Neutrophil (primary cell): ENCODE results near the gene SALL3.
"Not testable (repeated sequence)": the region's sequence is repeated elsewhere in the genome, so short reads cannot be mapped to it uniquely, and the experiment has no call there.

Source experiments
- H3K27ac ChIP-seq: fragments of 200-600 bp; sonication (generic); 2 replicates; pipeline ENCODE4 v1.5.1; 2016; ENCODE audit warnings: mild to moderate bottlenecking, moderate library complexity
- H3K27me3 ChIP-seq: fragments of 200-600 bp; sonication (generic); 2 replicates; pipeline ENCODE4 v1.6.0; 2016; ENCODE audit warnings: mild to moderate bottlenecking
- H3K36me3 ChIP-seq: fragments of 200-600 bp; sonication (generic); 2 replicates; pipeline ENCODE4 v1.5.1; 2017
- H3K4me1 ChIP-seq, 2 experiments: fragments of 200-600 bp in 1 of 2; sonication (generic) in 1 of 2; 1 replicate in 1 of 2; 2 replicates in 1 of 2; pipeline versions ENCODE4 v1.5.1 to v1.6.1; 2013 to 2016; ENCODE audit warnings: low read depth in 1 of 2, low read length in 1 of 2, mild to moderate bottlenecking in 1 of 2, moderate library complexity in 1 of 2; ENCODE audit not compliant: control insufficient read depth in 1 of 2, insufficient read depth in 1 of 2
- H3K4me3 ChIP-seq, 2 experiments: fragments of 200-600 bp in 1 of 2; sonication (generic) in 1 of 2; 1 replicate in 1 of 2; 2 replicates in 1 of 2; pipeline ENCODE4 v1.5.1; 2013 to 2016; ENCODE audit warnings: low read depth in 1 of 2, low read length in 1 of 2, mild to moderate bottlenecking in 1 of 2, moderate library complexity in 1 of 2
- H3K9me3 ChIP-seq: fragments of 200-600 bp; sonication (generic); 2 replicates; pipeline ENCODE4 v1.5.1; 2016
- TF ChIP-seq, protein P1 (sequence below): fragments of 200-600 bp; sonication (generic); IDR thresholded peaks from 2 replicates; pipeline ENCODE4 v1.5.1; 2016; ENCODE audit warnings: antibody characterized with exemption

The SALL3 gene

DNA sequence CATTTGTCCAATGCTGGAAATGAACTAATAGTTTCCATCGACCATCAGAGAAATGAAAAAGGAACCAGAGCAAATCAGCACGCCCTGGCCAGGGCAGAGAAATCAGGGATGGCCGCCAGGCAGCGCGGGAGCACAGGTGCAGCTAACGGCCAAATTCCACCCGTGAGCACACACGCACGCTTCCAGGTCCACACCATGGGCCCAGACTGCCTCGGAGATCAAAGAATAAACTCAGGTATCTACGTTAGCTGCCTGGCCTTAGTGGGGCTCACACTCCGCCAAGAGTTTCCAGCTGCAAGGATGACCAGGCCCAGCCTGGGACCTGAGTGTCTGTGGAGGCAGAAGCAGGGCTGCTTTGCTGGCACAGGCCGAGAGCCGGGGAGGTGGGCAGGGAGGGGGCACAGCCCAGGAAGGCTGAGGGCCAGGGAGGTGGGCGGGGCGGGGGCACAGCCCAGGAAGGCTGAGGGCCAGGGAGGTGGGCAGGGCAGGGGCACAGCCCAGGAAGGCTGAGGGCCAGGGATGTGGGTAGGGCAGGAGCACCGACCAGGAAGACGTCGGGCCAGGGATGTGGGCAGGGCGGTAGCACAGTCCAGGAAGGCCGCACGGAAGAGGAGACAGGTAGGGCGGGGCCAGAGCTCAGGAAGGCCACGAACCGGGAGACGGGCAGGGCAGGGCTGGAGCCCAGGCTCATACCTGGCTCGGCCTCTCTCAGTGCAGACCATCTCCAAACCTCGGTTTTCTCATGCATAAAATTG lies 43.2 kb upstream of the SALL3 start:
- TF ChIP-seq, protein P1, sequence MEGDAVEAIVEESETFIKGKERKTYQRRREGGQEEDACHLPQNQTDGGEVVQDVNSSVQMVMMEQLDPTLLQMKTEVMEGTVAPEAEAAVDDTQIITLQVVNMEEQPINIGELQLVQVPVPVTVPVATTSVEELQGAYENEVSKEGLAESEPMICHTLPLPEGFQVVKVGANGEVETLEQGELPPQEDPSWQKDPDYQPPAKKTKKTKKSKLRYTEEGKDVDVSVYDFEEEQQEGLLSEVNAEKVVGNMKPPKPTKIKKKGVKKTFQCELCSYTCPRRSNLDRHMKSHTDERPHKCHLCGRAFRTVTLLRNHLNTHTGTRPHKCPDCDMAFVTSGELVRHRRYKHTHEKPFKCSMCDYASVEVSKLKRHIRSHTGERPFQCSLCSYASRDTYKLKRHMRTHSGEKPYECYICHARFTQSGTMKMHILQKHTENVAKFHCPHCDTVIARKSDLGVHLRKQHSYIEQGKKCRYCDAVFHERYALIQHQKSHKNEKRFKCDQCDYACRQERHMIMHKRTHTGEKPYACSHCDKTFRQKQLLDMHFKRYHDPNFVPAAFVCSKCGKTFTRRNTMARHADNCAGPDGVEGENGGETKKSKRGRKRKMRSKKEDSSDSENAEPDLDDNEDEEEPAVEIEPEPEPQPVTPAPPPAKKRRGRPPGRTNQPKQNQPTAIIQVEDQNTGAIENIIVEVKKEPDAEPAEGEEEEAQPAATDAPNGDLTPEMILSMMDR: no peak
- H3K36me3 ChIP-seq: no peaks in the 10 kb centered on the region
- no peak overlapping the region for H3K4me3 ChIP-seq
- no peak overlapping the region for H3K27ac ChIP-seq
- H3K27me3 ChIP-seq: no peaks in the 10 kb centered on the region
- no peaks in the 10 kb centered on the region for H3K9me3 ChIP-seq
- no peaks in the 10 kb centered on the region for H3K4me1 ChIP-seq

DNA sequence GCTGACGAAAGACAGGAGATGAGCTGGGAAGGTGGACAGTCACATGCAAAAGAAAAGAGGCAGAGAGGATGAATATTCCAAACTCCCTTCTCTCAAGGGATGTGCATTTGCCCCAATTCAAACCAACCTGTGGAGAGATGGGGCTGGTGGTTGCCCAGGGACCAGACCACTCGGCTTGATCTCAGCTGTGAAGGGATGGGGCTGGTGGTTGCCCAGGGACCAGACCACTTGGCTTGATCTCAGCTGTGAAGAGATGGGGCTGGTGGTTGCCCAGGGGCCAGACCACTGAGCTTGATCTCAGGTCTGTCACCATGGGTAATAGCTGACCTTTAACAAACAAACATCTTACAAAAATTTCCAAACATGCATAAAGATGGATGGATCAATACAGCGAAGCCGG lies 42.5 kb upstream of the SALL3 start:
- no peak overlapping the region for H3K4me3 ChIP-seq
- H3K27me3 ChIP-seq: no peaks in the 10 kb centered on the region
- H3K27ac ChIP-seq: no peak overlapping the region
- H3K36me3 ChIP-seq: no peaks in the 10 kb centered on the region
- H3K4me1 ChIP-seq: no peaks in the 10 kb centered on the region
- no peaks in the 10 kb centered on the region for H3K9me3 ChIP-seq
- TF ChIP-seq, protein P1: no peak

DNA sequence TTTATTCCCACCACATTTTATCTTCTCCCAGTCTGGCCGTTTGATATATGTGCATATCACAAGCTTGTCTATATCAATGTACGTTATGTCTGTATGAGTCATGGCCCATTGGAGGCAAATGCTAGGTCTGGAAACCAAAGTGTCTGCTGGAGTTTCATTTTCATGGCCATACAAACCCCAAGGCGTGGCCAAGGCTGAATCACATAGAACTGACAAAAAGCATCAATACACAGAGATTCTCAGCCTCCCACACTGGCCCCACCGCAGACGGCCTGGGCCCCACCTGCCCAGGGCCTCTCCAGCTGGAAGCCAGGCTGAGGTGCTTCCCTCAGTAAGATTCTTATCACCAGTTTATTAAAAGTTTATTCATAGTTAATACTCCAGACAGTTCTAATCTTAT lies 40.5 kb upstream of the SALL3 start:
- Histone ChIP-seq H3K4me3 (no peak overlapping the region), H3K9me3 (no peaks in the 10 kb centered on the region), H3K27ac (no peak overlapping the region), H3K36me3 (no peaks in the 10 kb centered on the region), H3K4me1 (no peaks in the 10 kb centered on the region), H3K27me3 (no peaks in the 10 kb centered on the region)
- TF ChIP-seq, protein P1: no peak

DNA sequence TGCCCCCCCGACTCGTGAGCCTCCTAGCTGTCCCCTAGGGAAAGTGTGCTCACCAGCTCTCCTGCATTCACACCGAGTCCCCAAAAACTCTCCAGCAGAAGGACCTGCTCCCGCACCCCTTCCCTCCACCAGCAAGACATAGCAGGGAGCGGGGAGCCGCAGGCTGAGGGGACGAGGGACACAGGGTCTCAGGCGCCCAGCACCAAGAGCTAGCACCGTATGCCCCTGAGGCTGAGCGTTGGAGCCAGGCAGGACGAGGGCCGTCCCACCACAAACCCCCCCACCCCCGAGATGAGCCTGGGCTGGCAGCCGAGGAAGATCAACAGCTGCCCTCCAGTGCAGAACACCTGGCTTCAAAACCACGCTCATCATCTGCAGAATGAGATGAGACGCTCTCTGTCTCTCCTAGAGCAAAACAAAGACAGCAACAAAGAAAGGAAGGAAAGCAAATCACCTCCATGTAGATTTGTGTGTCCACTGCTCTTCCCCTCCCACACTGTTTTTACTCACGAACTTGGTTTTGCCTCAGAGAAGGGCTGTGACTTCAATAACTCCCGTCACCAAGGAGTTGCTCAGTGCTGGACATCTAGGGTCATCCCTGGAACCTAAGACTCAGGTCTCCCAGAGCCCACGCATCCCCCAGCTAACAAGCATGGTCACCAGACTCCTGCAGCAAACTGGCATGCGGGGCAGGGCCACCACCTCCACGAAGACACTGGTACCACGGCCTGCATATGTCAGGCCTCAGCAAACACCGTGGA lies 39.7 kb upstream of the SALL3 start:
- TF ChIP-seq, protein P1: no peak
- no peak overlapping the region for H3K4me3 ChIP-seq
- H3K27ac ChIP-seq: no peak overlapping the region
- H3K4me1 ChIP-seq: no peaks in the 10 kb centered on the region
- H3K36me3 ChIP-seq: no peaks in the 10 kb centered on the region
- no peaks in the 10 kb centered on the region for H3K27me3 ChIP-seq
- no peaks in the 10 kb centered on the region for H3K9me3 ChIP-seq

DNA sequence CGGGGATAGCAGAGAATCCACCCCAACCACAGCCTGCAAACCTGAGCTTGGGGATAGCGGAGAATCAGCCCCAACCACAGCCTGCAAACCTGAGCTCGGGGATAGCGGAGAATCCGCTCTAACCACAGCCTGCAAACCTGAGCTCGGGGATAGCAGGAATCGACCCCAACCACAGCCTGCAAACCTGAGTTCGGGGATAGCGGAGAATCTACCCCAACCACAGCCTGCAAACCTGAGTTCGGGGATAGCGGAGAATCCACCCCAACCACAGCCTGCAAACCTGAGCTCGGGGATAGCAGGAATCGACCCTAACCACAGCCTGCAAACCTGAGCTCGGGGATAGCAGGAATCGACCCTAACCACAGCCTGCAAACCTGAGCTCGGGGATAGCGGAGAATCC lies 37.4 kb upstream of the SALL3 start:
- not testable (repeated sequence) for H3K27me3 ChIP-seq, H3K27ac ChIP-seq, H3K4me1 ChIP-seq, H3K9me3 ChIP-seq, H3K36me3 ChIP-seq, H3K4me3 ChIP-seq

DNA sequence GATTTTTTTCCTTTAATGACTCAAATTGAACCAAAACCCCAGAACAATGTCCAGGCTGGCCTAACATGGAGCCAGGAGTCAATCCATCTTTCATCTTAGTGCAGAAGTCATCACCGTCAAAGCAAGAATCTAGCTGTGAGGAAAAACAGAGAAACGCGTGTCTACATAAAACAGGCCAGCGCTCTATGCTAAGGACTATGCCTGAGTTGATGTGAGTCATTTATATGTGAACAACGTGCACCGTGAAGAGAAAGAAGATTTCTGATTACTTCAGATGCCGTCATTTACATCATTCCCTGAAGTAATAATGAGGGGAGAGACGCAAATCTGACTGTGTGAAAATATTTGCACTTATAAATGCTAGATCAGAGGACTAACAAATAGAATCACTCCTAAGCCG lies 34.0 kb upstream of the SALL3 start:
- H3K27me3 ChIP-seq: peaks cover 6% of the 10 kb centered on the region
- H3K9me3 ChIP-seq: no peaks in the 10 kb centered on the region
- no peaks in the 10 kb centered on the region for H3K4me1 ChIP-seq
- no peak overlapping the region for H3K4me3 ChIP-seq
- H3K27ac ChIP-seq: no peak overlapping the region
- no peaks in the 10 kb centered on the region for H3K36me3 ChIP-seq
- TF ChIP-seq, protein P1: no peak
